Measurements from ENCODE around the gene ESPL1.
"Not testable (repeated sequence)": the region's sequence is repeated elsewhere in the genome, so short reads cannot be mapped to it uniquely, and the experiment has no call there.

GRCh38 chr12:53297106-53297505 lies 29.0 kb downstream of the ESPL1 start:
- TF ChIP-seq YY1 (IDR thresholded peaks at IDR 0.05; ENCODE audit: insufficient read depth, insufficient read length); ZNF274 (IDR thresholded peaks at IDR 0.05; ENCODE audit: low read depth, low read length): not testable (repeated sequence)

Measured in NT2/D1 (cell line).